Motor neuron (in vitro differentiated cells): ENCODE results near the gene ANXA8L1. TPM values are rescaled to one million over a fixed set of nuclear protein-coding genes. Genes with fewer than 3 reads are reported as not detected.
"Not testable (repeated sequence)": the region's sequence is repeated elsewhere in the genome, so short reads cannot be mapped to it uniquely, and the experiment has no call there.

Source experiments
- ATAC-seq, 8 experiments: fragments of 200-7000 bp; cut with Tn5 transposase; replicated peaks in 6 of 8; 2 replicates each; pipeline ENCODE4 v1.8.0; 2021; ENCODE audit warnings: mild to moderate bottlenecking in 8 of 8, moderate library complexity in 8 of 8
- H3K27ac ChIP-seq, 2 donors: fragments of 250-450 bp; sonication (Bioruptor Pico); 2 replicates each; pipeline ENCODE4 v1.9.0; 2021; ENCODE audit warnings: antibody characterized with exemption in 2 of 2, mild to moderate bottlenecking in 2 of 2, moderate library complexity in 1 of 2
- H3K4me1 ChIP-seq, 2 donors: fragments of 250-450 bp; sonication (Bioruptor Pico); replicated peaks in 1 of 2; 2 replicates each; pipeline ENCODE4 v1.6.1; 2021; ENCODE audit warnings: antibody characterized with exemption in 2 of 2, mild to moderate bottlenecking in 2 of 2, moderate library complexity in 1 of 2
- H3K4me3 ChIP-seq, 5 donors: fragments of 250-450 bp; sonication (Bioruptor Pico); 2 replicates each; pipeline ENCODE4 v1.9.0; 2021; ENCODE audit warnings: antibody characterized with exemption in 5 of 5, mild to moderate bottlenecking in 5 of 5, moderate library complexity in 4 of 5
- WGBS, 10 experiments: fragments of 450-650 bp; shearing (Covaris generic); methylation state at CpG; one replicate each; pipeline ENCODE4 v1.0.0; 2022; 5-methylcytosine and 5-hydroxymethylcytosine counted together
- in situ Hi-C, 9 experiments: fragments of 400-800 bp; cut with MboI; loops; one replicate each; pipeline ENCODE4 v1.15.0; 2021; ENCODE audit warnings: low sequenced_read_pairs in 9 of 9, low pct_unique_long_range_greater_than_20kb in 2 of 9; ENCODE audit not compliant: unreplicated experiment in 9 of 9
- total RNA-seq, 8 experiments: library from RNA; unstranded; fragments of 300-600 nt; gene quantifications; 2 replicates each; pipeline versions ENCODE4 v1.2.3 to v1.2.4, GENCODE V29; 2022

ANXA8L1 gene
- total RNA-seq, 8 experiments from 2014 or later: 0.14 to 1.4 (median 0.76) TPM; not detected in 5

- H3K4me1 ChIP-seq, ATAC-seq, in situ Hi-C loops, H3K27ac ChIP-seq, H3K4me3 ChIP-seq: not testable (repeated sequence)
- no CpG with 5 or more reads among the region's 6 CpGs for WGBS, 10 experiments
These were observed 39.7 kb downstream of the ANXA8L1 start for GRCh38 chr10:46415291-46415690.

GRCh38 chr10:46418283-46418682 is 42.7 kb downstream of the ANXA8L1 start:
- H3K4me1 ChIP-seq, H3K4me3 ChIP-seq, H3K27ac ChIP-seq, in situ Hi-C loops, ATAC-seq: not testable (repeated sequence)
- WGBS, 10 experiments: no CpG with 5 or more reads among the region's 7 CpGs

- ATAC-seq: peak in 7 of 8 experiments; percentile 29 to 88 (median 80)
These were observed 44.2 kb downstream of the ANXA8L1 start for GRCh38 chr10:46419570-46420379.

GRCh38 chr10:46423550-46423949 is 48.0 kb downstream of the ANXA8L1 start:
- H3K4me1 ChIP-seq, ATAC-seq, in situ Hi-C loops, H3K4me3 ChIP-seq, H3K27ac ChIP-seq: not testable (repeated sequence)
- WGBS, 10 experiments: no CpG with 5 or more reads among the region's 2 CpGs

More at GRCh38 chr10:46419570-46420379, 44.2 kb downstream of the ANXA8L1 start:
- H3K4me1 ChIP-seq, in situ Hi-C loops, H3K4me3 ChIP-seq, H3K27ac ChIP-seq: not testable (repeated sequence)
- no CpG with 5 or more reads among the region's 13 CpGs for whole genome bisulfite sequencing, 10 experiments

GRCh38 chr10:46440942-46441341 is 65.4 kb downstream of the ANXA8L1 start:
- ATAC-seq: peak; percentile 18 to 67 (median 46)

More at GRCh38 chr10:46440942-46441341, 65.4 kb downstream of the ANXA8L1 start:
- H3K27ac ChIP-seq, H3K4me3 ChIP-seq, H3K4me1 ChIP-seq, in situ Hi-C loops: not testable (repeated sequence)
- WGBS, 10 experiments: no CpG with 5 or more reads among the region's 4 CpGs

Other genes starting within 250 kb of the ANXA8L1 start
- gene ANTXRL, start 88.8 kb upstream of the ANXA8L1 start, total RNA-seq: under 1 TPM in 2 of 8 experiments, not detected in 6; 0.08 to 0.57 TPM
- gene NPY4R, start 90.2 kb downstream of the ANXA8L1 start, total RNA-seq: 1 to 10 TPM in 2 of 8 experiments, under 1 TPM in 4, not detected in 2; 0.13 to 2.4 (median 0.53) TPM
- gene GPRIN2, start 180.9 kb downstream of the ANXA8L1 start, total RNA-seq: 1 to 10 TPM in 5 of 8 experiments, under 1 TPM in 2, not detected in 1; 0.36 to 2.2 (median 1.2) TPM
- gene SYT15, start 203.4 kb downstream of the ANXA8L1 start, total RNA-seq: 1 to 10 TPM in 3 of 8 experiments, under 1 TPM in 5; 0.50 to 3.5 (median 0.70) TPM